ENCODE measurements around the gene MBD5.
"Not testable (repeated sequence)": the region's sequence is repeated elsewhere in the genome, so short reads cannot be mapped to it uniquely, and the experiment has no call there.

Gene MBD5

GRCh38 chr2:148533004-148533403 lies 512.1 kb downstream of the MBD5 start:
- Histone ChIP-seq H3K36me3 (ENCODE audit: control insufficient read depth, insufficient read depth, low read length) (no peaks in the 10 kb centered on the region), H3K4me1 (ENCODE audit: control insufficient read depth, insufficient read depth, low read length) (no peaks in the 10 kb centered on the region), H3K9me3 (ENCODE audit: control insufficient read depth, low read length) (no peaks in the 10 kb centered on the region), H3K9ac (ENCODE audit: low read length) (no peak overlapping the region), H3K4me3 (ENCODE audit: low read length) (no peak overlapping the region), H3K27me3 (ENCODE audit: control insufficient read depth, insufficient read depth, low read length) (no peaks in the 10 kb centered on the region)

DNA sequence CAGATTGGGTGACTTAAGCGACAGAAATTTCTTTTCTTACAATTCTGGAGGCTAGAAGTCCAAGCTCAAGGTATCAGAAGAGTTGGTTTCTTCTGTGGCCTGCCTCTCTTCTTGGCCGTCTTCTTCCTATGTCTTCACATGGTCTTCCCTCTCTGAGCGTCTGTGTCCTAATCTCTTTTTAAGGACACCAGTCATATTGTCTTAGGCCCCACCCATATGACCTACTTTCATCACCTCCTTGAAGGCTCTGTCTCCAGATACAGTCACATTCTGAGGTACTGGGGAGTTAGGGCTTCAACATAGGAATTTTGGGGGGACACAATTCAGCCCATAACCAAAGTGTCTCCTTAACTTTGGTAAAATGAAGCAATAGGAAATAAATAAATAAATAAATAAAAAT lies 512.8 kb downstream of the MBD5 start:
- Histone ChIP-seq H3K27me3 (ENCODE audit: control insufficient read depth, insufficient read depth, low read length) (no peaks in the 10 kb centered on the region), H3K9ac (ENCODE audit: low read length) (no peak overlapping the region), H3K36me3 (ENCODE audit: control insufficient read depth, insufficient read depth, low read length) (no peaks in the 10 kb centered on the region), H3K4me3 (ENCODE audit: low read length) (no peak overlapping the region), H3K4me1 (ENCODE audit: control insufficient read depth, insufficient read depth, low read length) (no peaks in the 10 kb centered on the region), H3K9me3 (ENCODE audit: control insufficient read depth, low read length) (no peaks in the 10 kb centered on the region)

DNA sequence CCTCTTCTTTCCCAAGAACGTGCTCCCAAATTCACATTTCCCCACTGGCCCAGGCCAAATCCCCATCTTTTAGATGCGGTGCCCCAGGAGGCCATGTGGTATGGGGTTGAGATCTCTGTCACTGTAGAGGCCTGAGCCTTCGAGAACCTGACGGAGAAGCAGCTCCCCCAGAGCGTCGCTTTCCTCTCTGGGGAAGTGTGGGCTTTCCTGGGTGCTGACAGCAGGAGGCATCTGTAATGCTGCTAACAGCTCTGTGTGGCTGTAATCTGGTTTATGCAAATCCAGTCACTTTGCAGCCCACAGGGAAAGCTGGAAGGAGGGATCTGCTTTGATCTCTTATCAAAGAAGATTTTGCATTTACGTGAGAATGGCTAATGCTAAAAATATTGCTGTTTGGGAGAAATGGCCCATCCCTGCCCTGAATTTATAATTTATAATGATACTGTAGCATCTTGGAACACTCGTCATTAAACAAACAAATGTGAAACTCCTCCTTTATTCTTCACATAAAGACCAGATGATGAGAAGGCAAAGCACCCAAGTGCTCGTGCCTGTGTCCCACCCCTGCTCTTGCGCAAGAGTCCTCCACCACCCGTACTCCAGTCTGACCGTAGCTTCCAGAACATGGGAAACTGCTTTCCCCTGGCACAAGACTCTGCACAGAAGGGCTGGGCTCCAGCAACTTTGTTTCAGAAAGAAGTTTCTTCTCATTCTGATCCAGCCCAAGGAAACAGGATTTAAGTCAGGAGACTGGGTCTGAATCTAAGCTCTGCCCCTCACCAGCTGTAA lies 513.7 kb downstream of the MBD5 start:
- Histone ChIP-seq H3K9me3 (ENCODE audit: control insufficient read depth, low read length) (no peaks in the 10 kb centered on the region), H3K4me3 (ENCODE audit: low read length) (no peak overlapping the region), H3K27me3 (ENCODE audit: control insufficient read depth, insufficient read depth, low read length) (no peaks in the 10 kb centered on the region), H3K9ac (ENCODE audit: low read length) (no peak overlapping the region), H3K4me1 (ENCODE audit: control insufficient read depth, insufficient read depth, low read length) (no peaks in the 10 kb centered on the region), H3K36me3 (ENCODE audit: control insufficient read depth, insufficient read depth, low read length) (no peaks in the 10 kb centered on the region)

DNA sequence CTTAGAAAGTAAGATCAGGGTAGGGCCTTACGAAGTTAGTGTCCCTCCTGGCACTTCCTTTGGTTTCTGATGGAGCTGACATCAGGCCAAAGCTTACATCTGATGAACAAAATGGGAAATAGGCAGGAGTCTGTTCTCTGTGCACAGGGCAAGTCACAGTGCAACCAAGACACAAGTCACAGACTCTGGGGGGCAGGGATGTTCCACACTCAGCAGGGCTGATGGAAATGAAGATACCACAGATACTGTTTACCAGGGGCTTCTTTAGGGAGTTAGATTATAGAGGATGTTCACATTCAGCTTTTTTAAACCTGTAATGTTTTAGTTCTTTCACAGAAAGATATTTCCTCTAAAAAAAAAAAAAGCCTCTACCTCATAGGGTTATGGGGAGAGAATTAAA lies 517.5 kb downstream of the MBD5 start:
- Histone ChIP-seq H3K4me1 (ENCODE audit: control insufficient read depth, insufficient read depth, low read length) (no peaks in the 10 kb centered on the region), H3K9ac (ENCODE audit: low read length) (no peak overlapping the region), H3K9me3 (ENCODE audit: control insufficient read depth, low read length) (no peaks in the 10 kb centered on the region), H3K27me3 (ENCODE audit: control insufficient read depth, insufficient read depth, low read length) (no peaks in the 10 kb centered on the region), H3K4me3 (ENCODE audit: low read length) (no peak overlapping the region), H3K36me3 (ENCODE audit: control insufficient read depth, insufficient read depth, low read length) (no peaks in the 10 kb centered on the region)

GRCh38 chr2:148540022-148540421 lies 519.1 kb downstream of the MBD5 start:
- Histone ChIP-seq H3K4me1 (ENCODE audit: control insufficient read depth, insufficient read depth, low read length) (no peaks in the 10 kb centered on the region), H3K27me3 (ENCODE audit: control insufficient read depth, insufficient read depth, low read length) (no peaks in the 10 kb centered on the region), H3K36me3 (ENCODE audit: control insufficient read depth, insufficient read depth, low read length) (no peaks in the 10 kb centered on the region), H3K9me3 (ENCODE audit: control insufficient read depth, low read length) (no peaks in the 10 kb centered on the region), H3K4me3 (ENCODE audit: low read length) (no peak overlapping the region), H3K9ac (ENCODE audit: low read length) (no peak overlapping the region)

GRCh38 chr2:148541792-148542191 lies 520.9 kb downstream of the MBD5 start:
- no peak overlapping the region for H3K9ac ChIP-seq (ENCODE audit: low read length)
- H3K9me3 ChIP-seq (ENCODE audit: control insufficient read depth, low read length) = no peaks in the 10 kb centered on the region
- H3K4me3 ChIP-seq (ENCODE audit: low read length) = no peak overlapping the region
- no peaks in the 10 kb centered on the region for H3K27me3 ChIP-seq (ENCODE audit: control insufficient read depth, insufficient read depth, low read length)
- H3K4me1 ChIP-seq (ENCODE audit: control insufficient read depth, insufficient read depth, low read length) = no peaks in the 10 kb centered on the region
- no peaks in the 10 kb centered on the region for H3K36me3 ChIP-seq (ENCODE audit: control insufficient read depth, insufficient read depth, low read length)

DNA sequence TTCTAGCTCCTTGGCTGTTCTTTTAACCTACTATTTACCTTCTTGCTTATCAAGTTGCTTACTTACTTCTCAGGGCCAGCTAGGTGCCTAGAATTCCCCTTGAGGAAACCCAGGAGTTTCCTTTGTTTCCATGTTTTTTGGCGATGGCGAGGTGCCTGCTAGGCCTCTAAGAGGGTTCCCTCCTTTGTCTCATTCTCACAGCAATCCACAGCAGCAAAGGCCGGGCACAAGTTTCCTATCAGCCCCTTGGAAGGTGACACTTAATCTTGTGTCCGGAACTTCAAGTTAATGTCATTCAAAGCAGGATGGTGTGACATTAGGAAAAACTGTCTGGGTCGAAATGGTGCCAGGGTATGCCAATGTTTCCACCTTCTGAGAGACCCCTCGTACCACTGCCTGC lies 521.7 kb downstream of the MBD5 start:
- no peak overlapping the region for H3K9ac ChIP-seq (ENCODE audit: low read length)

DNA sequence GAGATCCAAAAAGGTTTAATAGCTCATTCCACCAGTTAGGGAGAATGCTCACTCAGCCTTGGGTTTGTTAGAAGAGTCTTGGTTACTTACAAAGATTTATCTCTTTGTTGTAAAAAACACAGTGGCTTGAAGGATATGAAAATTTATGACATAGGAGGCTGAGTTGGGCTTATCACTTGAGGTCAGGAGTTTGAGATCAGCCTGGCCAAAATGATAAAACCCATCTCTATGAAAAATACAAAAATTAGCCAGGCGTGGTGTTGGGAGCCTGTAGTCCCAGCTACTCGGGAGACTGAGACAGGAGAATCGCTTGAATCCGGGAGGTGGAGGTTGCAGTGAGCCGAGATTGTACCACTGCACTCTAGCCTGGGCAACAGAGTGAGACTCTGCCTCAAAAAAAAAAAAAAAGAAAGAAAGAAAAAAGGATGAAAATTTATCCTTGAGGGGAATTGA lies 522.2 kb downstream of the MBD5 start:
- not testable (repeated sequence) for H3K9me3 ChIP-seq (ENCODE audit: control insufficient read depth, low read length)

More for the DNA sequence above, 521.7 kb downstream of the MBD5 start:
- Histone ChIP-seq H3K4me3 (ENCODE audit: low read length) (no peak overlapping the region), H3K4me1 (ENCODE audit: control insufficient read depth, insufficient read depth, low read length) (no peaks in the 10 kb centered on the region), H3K36me3 (ENCODE audit: control insufficient read depth, insufficient read depth, low read length) (no peaks in the 10 kb centered on the region), H3K27me3 (ENCODE audit: control insufficient read depth, insufficient read depth, low read length) (no peaks in the 10 kb centered on the region), H3K9me3 (ENCODE audit: control insufficient read depth, low read length) (no peaks in the 10 kb centered on the region)

DNA sequence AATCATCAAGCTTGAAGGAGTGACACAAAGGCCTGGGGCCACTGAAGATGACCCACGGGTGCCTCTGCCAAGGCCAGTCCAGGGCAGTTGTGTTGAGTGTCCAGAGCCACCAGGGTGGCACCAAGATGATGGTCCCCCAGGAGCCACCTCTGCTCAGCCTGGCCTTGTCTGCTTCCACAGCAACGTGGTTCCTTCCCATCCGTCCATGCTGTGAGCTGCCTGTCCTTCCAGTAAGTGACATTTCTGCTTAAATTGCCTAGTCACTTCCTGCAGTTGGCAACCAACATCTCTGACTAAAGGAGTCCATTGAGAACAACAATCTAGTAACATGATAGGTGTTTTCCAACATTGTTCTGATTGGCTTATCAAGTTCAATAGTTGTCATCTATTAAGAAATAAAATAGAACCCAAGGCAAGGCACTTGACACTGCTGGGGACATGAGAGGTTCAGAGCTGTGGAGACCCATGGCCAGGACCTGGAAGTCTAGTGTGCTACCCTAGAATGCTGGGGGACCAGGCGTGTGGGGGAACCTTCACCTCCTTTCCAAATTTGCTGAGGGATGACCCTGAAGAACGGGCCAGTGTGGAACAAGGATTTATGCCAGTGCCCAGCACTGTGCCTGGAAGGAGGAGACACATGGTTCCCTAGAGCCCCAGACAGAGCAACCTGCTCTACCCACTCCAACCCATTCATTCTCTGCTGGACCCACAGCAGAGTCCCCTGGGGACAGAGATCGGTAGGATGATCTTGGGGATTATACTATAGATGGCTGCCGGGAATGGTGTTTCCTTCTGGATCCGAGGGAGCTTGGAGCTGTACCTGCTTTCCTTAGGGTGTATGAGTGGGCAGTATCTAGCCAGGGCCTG lies 524.7 kb downstream of the MBD5 start:
- no peaks in the 10 kb centered on the region for H3K27me3 ChIP-seq (ENCODE audit: control insufficient read depth, insufficient read depth, low read length)
- H3K9ac ChIP-seq (ENCODE audit: low read length) = no peak overlapping the region
- H3K36me3 ChIP-seq (ENCODE audit: control insufficient read depth, insufficient read depth, low read length) = no peaks in the 10 kb centered on the region
- no peak overlapping the region for H3K4me3 ChIP-seq (ENCODE audit: low read length)
- H3K9me3 ChIP-seq (ENCODE audit: control insufficient read depth, low read length) = no peaks in the 10 kb centered on the region
- H3K4me1 ChIP-seq (ENCODE audit: control insufficient read depth, insufficient read depth, low read length) = no peaks in the 10 kb centered on the region

More for the DNA sequence above, 522.2 kb downstream of the MBD5 start:
- not testable (repeated sequence) for H3K4me3 ChIP-seq (ENCODE audit: low read length); H3K4me1 ChIP-seq (ENCODE audit: control insufficient read depth, insufficient read depth, low read length); H3K27me3 ChIP-seq (ENCODE audit: control insufficient read depth, insufficient read depth, low read length); H3K9ac ChIP-seq (ENCODE audit: low read length); H3K36me3 ChIP-seq (ENCODE audit: control insufficient read depth, insufficient read depth, low read length)

DNA sequence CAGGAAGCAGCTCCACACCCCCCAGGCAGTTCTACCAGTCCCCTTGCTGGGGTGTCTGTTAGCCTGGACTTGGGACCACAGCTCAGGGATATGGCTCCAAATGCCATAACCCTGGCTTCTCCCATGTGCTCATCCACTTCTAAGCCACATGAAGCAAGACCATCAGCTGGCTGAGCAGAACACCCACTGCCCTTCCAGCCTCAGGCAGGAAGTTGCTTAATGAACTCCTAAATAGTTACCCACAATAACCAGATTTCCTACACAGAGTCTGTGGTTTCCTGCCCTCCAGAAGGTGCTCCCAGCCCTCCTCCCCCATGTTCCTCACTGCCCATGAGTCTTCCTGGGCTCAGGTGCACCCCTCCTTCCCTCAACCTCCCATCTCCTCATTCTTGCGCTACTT lies 525.4 kb downstream of the MBD5 start:
- H3K4me3 ChIP-seq (ENCODE audit: low read length) = no peak overlapping the region
- no peaks in the 10 kb centered on the region for H3K27me3 ChIP-seq (ENCODE audit: control insufficient read depth, insufficient read depth, low read length)
- H3K4me1 ChIP-seq (ENCODE audit: control insufficient read depth, insufficient read depth, low read length) = no peaks in the 10 kb centered on the region
- no peak overlapping the region for H3K9ac ChIP-seq (ENCODE audit: low read length)
- no peaks in the 10 kb centered on the region for H3K9me3 ChIP-seq (ENCODE audit: control insufficient read depth, low read length)
- no peaks in the 10 kb centered on the region for H3K36me3 ChIP-seq (ENCODE audit: control insufficient read depth, insufficient read depth, low read length)

- H3K9ac ChIP-seq (ENCODE audit: low read length) = no peak overlapping the region
- no peak overlapping the region for H3K4me3 ChIP-seq (ENCODE audit: low read length)
- no peaks in the 10 kb centered on the region for H3K36me3 ChIP-seq (ENCODE audit: control insufficient read depth, insufficient read depth, low read length)
- peaks cover 5% of the 10 kb centered on the region for H3K4me1 ChIP-seq (ENCODE audit: control insufficient read depth, insufficient read depth, low read length)
- H3K9me3 ChIP-seq (ENCODE audit: control insufficient read depth, low read length) = no peaks in the 10 kb centered on the region
- no peaks in the 10 kb centered on the region for H3K27me3 ChIP-seq (ENCODE audit: control insufficient read depth, insufficient read depth, low read length)
These were observed 528.0 kb downstream of the MBD5 start for GRCh38 chr2:148548716-148549400.
